ENCODE results near the gene CRACR2A.

The CRACR2A gene

GRCh38 chr12:3598896-3599860 lies 153.7 kb downstream of the CRACR2A start:
- TF ChIP-seq ZBTB7A (IDR thresholded peaks at IDR 0.05; ENCODE audit: low read depth) (no peak), CEBPB (IDR thresholded peaks at IDR 0.05) (no peak), TCF12 (IDR thresholded peaks at IDR 0.05; ENCODE audit: low read depth) (no peak), USF1 (IDR thresholded peaks at IDR 0.05) (no peak), EP300 (IDR thresholded peaks at IDR 0.05; ENCODE audit: borderline replicate concordance) (no peak), RAD21 (IDR thresholded peaks at IDR 0.05; ENCODE audit: low read depth) (no peak), TEAD4 (IDR thresholded peaks at IDR 0.05) (no peak), NFIC (IDR thresholded peaks at IDR 0.05) (no peak), YY1 (IDR thresholded peaks at IDR 0.05; ENCODE audit: low read depth) (no peak), FOXM1 (IDR thresholded peaks at IDR 0.05; ENCODE audit: borderline replicate concordance, low read depth) (no peak), EGR1 (IDR thresholded peaks at IDR 0.05) (no peak), TAF1 (IDR thresholded peaks at IDR 0.05; ENCODE audit: low read depth) (no peak), MAX (IDR thresholded peaks at IDR 0.05) (no peak), REST (IDR thresholded peaks at IDR 0.05; ENCODE audit: low read depth) (no peak), CREB1 (IDR thresholded peaks at IDR 0.05; ENCODE audit: low read depth) (no peak)

GRCh38 chr12:3597526-3598210 lies 155.2 kb downstream of the CRACR2A start:
- no peak for TF ChIP-seq TCF12 (IDR thresholded peaks at IDR 0.05; ENCODE audit: low read depth)
- TF ChIP-seq EP300 (IDR thresholded peaks at IDR 0.05; ENCODE audit: borderline replicate concordance) = no peak
- TF ChIP-seq ZBTB7A (IDR thresholded peaks at IDR 0.05; ENCODE audit: low read depth) = no peak
- TF ChIP-seq RAD21 (IDR thresholded peaks at IDR 0.05; ENCODE audit: low read depth) = no peak
- no peak for TF ChIP-seq CEBPB (IDR thresholded peaks at IDR 0.05)
- TF ChIP-seq CREB1 (IDR thresholded peaks at IDR 0.05; ENCODE audit: low read depth) = no peak
- TF ChIP-seq REST (IDR thresholded peaks at IDR 0.05; ENCODE audit: low read depth) = no peak
- no peak for TF ChIP-seq TEAD4 (IDR thresholded peaks at IDR 0.05)

- TF ChIP-seq EP300 (IDR thresholded peaks at IDR 0.05; ENCODE audit: borderline replicate concordance) = no peak
These were observed 156.1 kb downstream of the CRACR2A start for GRCh38 chr12:3596703-3597415.

GRCh38 chr12:3595721-3596120 lies 157.2 kb downstream of the CRACR2A start:
- TF ChIP-seq TEAD4 (IDR thresholded peaks at IDR 0.05) (no peak), CREB1 (IDR thresholded peaks at IDR 0.05; ENCODE audit: low read depth) (no peak), CEBPB (IDR thresholded peaks at IDR 0.05) (no peak), NFIC (IDR thresholded peaks at IDR 0.05) (no peak), EGR1 (IDR thresholded peaks at IDR 0.05) (no peak), TCF12 (IDR thresholded peaks at IDR 0.05; ENCODE audit: low read depth) (no peak), ZBTB7A (IDR thresholded peaks at IDR 0.05; ENCODE audit: low read depth) (no peak), FOXM1 (IDR thresholded peaks at IDR 0.05; ENCODE audit: borderline replicate concordance, low read depth) (no peak), MAX (IDR thresholded peaks at IDR 0.05) (no peak), TAF1 (IDR thresholded peaks at IDR 0.05; ENCODE audit: low read depth) (no peak), REST (IDR thresholded peaks at IDR 0.05; ENCODE audit: low read depth) (no peak), EP300 (IDR thresholded peaks at IDR 0.05; ENCODE audit: borderline replicate concordance) (no peak)

Data from Ishikawa (cell line).